Keratinocyte (primary cell): ENCODE results near the gene GFM2.

Experiments used
- CTCF ChIP-seq, 3 experiments: IDR thresholded peaks in 1 of 3; conservative IDR thresholded peaks in 1 of 3; optimal IDR thresholded peaks in 1 of 3; 2 replicates in 2 of 3; 3 replicates in 1 of 3; pipeline versions ENCODE3 to v1.5.1; 2011; ENCODE audit warnings: low read length in 3 of 3, mild to moderate bottlenecking in 3 of 3, moderate library complexity in 2 of 3, control low read depth in 1 of 3, inconsistent platforms in 1 of 3; ENCODE audit not compliant: insufficient read depth in 2 of 3; ENCODE audit errors: extremely low read depth in 1 of 3
- EZH2 ChIP-seq: IDR thresholded peaks from one replicate; pipeline ENCODE4 v1.6.1; 2012; ENCODE audit warnings: inconsistent platforms, mild to moderate bottlenecking, low read length, moderate library complexity

- TF ChIP-seq CTCF (optimal IDR thresholded peaks at IDR 0.05 in 1 of 3, IDR thresholded peaks at IDR 0.05 in 1 of 3, conservative IDR thresholded peaks at IDR 0.05 in 1 of 3; ENCODE audit: extremely low read depth in 1 of 3, insufficient read depth in 2 of 3, low read length in 3 of 3) (no peak), EZH2 (no peak)
These were observed 629 bp upstream of the GFM2 start for GRCh38 chr5:74767579-74767913.
